ENCODE data around the gene CALHM6. TPM values are rescaled to one million over a fixed set of nuclear protein-coding genes. Genes with fewer than 3 reads are reported as not detected.

CALHM6 gene
- total and polyA plus RNA-seq, 4 donors: 6.7 to 9.0 (median 7.8) TPM

DNA sequence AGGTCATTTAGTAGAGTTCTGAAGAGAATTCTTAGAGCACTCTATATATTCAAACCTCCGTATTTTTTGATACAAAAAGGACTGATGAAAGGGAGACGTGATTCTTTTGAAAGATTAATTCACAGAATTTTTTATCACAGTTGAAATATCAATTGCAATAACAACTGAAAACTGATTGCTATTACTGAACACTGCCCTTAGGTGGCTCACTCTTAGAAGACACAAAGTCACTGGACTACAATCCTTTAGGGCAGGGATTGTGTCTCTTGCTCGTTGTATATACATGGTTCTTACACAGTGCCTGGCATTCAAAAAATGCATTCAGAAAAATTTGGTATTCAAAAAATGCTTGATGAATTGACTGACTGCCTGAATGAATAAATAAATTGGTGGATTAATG lies 17.1 kb upstream of the CALHM6 start:
- Histone ChIP-seq H3K27me3 (ENCODE audit: control insufficient read depth, insufficient read depth, low read length) (no peaks in the 10 kb centered on the region), H3K9me3 (ENCODE audit: control insufficient read depth, insufficient read depth, low read length) (no peaks in the 10 kb centered on the region), H3K27ac (ENCODE audit: low read depth, low read length) (no peak overlapping the region), H3K36me3 (ENCODE audit: control insufficient read depth, insufficient read depth, low read length) (no peaks in the 10 kb centered on the region), H3K4me1 (ENCODE audit: control insufficient read depth, insufficient read depth, low read length) (no peaks in the 10 kb centered on the region), H3K4me3 (ENCODE audit: low read depth, low read length) (no peak overlapping the region)
- no CpG with 5 or more reads among the region's 3 CpGs for WGBS (ENCODE audit: insufficient coverage)
- peak in 1 of 6 donors; percentile 10 for DNase-seq (ENCODE audit: low read depth in 4 of 6, low spot score in 6 of 6)

DNA sequence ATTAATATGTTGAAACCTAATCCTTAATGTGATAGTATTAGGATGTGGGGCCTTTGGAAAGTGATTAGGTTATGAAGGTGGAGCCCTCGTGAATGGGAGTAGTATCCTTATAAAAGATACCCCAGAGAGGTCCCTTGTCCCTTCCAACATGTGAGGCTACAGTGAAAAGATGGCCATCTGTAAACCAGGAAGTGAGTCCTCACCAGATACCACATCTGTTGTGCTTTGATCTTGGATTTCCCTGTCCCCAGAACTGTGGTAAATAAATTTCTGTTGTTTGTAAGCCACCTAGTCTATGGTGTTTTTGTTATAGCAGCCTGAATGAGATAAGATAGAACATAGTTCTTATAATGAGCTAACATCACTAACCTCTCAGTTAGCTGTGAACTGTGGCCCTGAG lies 16.6 kb upstream of the CALHM6 start:
- no CpG with 5 or more reads among the region's 1 CpG for WGBS (ENCODE audit: insufficient coverage)
- Histone ChIP-seq H3K27me3 (ENCODE audit: control insufficient read depth, insufficient read depth, low read length) (no peaks in the 10 kb centered on the region), H3K4me3 (ENCODE audit: low read depth, low read length) (no peak overlapping the region), H3K27ac (ENCODE audit: low read depth, low read length) (no peak overlapping the region), H3K9me3 (ENCODE audit: control insufficient read depth, insufficient read depth, low read length) (no peaks in the 10 kb centered on the region), H3K36me3 (ENCODE audit: control insufficient read depth, insufficient read depth, low read length) (no peaks in the 10 kb centered on the region), H3K4me1 (ENCODE audit: control insufficient read depth, insufficient read depth, low read length) (no peaks in the 10 kb centered on the region)
- no peak for DNase-seq (ENCODE audit: low read depth in 4 of 6, low spot score in 6 of 6)

- WGBS (ENCODE audit: insufficient coverage): 63% methylated on average over 4 of the region's 5 CpGs
- H3K27me3 ChIP-seq (ENCODE audit: control insufficient read depth, insufficient read depth, low read length): no peaks in the 10 kb centered on the region
- H3K36me3 ChIP-seq (ENCODE audit: control insufficient read depth, insufficient read depth, low read length): no peaks in the 10 kb centered on the region
- H3K4me3 ChIP-seq (ENCODE audit: low read depth, low read length): no peak overlapping the region
- no peak overlapping the region for H3K27ac ChIP-seq (ENCODE audit: low read depth, low read length)
- no peaks in the 10 kb centered on the region for H3K9me3 ChIP-seq (ENCODE audit: control insufficient read depth, insufficient read depth, low read length)
- H3K4me1 ChIP-seq (ENCODE audit: control insufficient read depth, insufficient read depth, low read length): no peaks in the 10 kb centered on the region
- DNase-seq (ENCODE audit: low read depth in 4 of 6, low spot score in 6 of 6): no peak
These were observed 16.1 kb upstream of the CALHM6 start for GRCh38 chr6:116445102-116445501.

DNA sequence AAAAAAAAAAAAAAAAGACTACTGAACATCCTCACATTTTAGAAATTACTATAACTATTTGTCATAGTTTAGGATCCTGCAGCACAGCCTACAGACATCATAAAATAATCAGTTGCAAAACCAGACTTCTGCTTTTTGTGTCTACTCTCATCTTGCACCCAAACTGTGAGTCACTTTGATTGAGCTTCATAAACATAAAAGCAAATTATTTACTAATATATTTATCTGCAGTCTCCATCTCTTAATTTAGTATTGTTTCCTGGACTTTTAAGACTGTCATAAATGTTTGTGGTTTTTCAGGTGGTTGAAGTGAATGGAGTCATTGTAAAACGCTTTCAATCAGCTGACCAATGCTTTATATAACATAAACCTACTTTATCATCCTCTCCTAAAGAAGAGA lies 14.8 kb upstream of the CALHM6 start:
- no CpG with 5 or more reads among the region's 1 CpG for WGBS (ENCODE audit: insufficient coverage)
- Histone ChIP-seq H3K36me3 (ENCODE audit: control insufficient read depth, insufficient read depth, low read length) (no peaks in the 10 kb centered on the region), H3K9me3 (ENCODE audit: control insufficient read depth, insufficient read depth, low read length) (no peaks in the 10 kb centered on the region), H3K27me3 (ENCODE audit: control insufficient read depth, insufficient read depth, low read length) (no peaks in the 10 kb centered on the region), H3K4me3 (ENCODE audit: low read depth, low read length) (no peak overlapping the region), H3K4me1 (ENCODE audit: control insufficient read depth, insufficient read depth, low read length) (no peaks in the 10 kb centered on the region), H3K27ac (ENCODE audit: low read depth, low read length) (no peak overlapping the region)
- no peak for DNase-seq (ENCODE audit: low read depth in 4 of 6, low spot score in 6 of 6)

DNA sequence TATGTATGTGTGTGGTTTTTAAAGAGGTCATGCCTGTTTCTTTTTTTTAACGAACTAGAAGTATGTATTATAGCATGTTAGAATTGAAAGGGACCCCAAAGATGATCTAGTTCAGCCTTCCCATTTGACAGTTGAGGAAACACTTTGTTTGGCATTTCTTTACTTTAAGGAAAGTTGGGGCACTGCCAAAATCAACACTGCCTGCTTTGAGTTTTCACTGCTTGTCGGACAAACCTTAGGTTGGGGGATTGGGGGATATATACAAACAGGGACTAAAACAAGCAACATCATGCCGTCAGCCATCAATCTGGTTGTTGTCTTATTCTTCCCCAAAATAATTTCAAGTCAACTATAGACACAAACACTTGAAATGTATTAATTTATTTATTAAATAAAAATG lies 14.1 kb upstream of the CALHM6 start:
- Histone ChIP-seq H3K36me3 (ENCODE audit: control insufficient read depth, insufficient read depth, low read length) (no peaks in the 10 kb centered on the region), H3K4me3 (ENCODE audit: low read depth, low read length) (no peak overlapping the region), H3K27me3 (ENCODE audit: control insufficient read depth, insufficient read depth, low read length) (no peaks in the 10 kb centered on the region), H3K4me1 (ENCODE audit: control insufficient read depth, insufficient read depth, low read length) (no peaks in the 10 kb centered on the region), H3K27ac (ENCODE audit: low read depth, low read length) (no peak overlapping the region), H3K9me3 (ENCODE audit: control insufficient read depth, insufficient read depth, low read length) (no peaks in the 10 kb centered on the region)
- no CpG with 5 or more reads among the region's 3 CpGs for WGBS (ENCODE audit: insufficient coverage)
- DNase-seq (ENCODE audit: low read depth in 4 of 6, low spot score in 6 of 6): no peak

GRCh38 chr6:116447496-116448011 lies 13.6 kb upstream of the CALHM6 start:
- WGBS (ENCODE audit: insufficient coverage): 50% methylated on average over 1 of the region's 2 CpGs
- DNase-seq (ENCODE audit: low read depth in 4 of 6, low spot score in 6 of 6): no peak

GRCh38 chr6:116449565-116449964 lies 11.6 kb upstream of the CALHM6 start:
- WGBS (ENCODE audit: insufficient coverage): no CpG with 5 or more reads among the region's 1 CpG
- no peak overlapping the region for H3K27ac ChIP-seq (ENCODE audit: low read depth, low read length)
- H3K4me1 ChIP-seq (ENCODE audit: control insufficient read depth, insufficient read depth, low read length): no peaks in the 10 kb centered on the region
- no peaks in the 10 kb centered on the region for H3K27me3 ChIP-seq (ENCODE audit: control insufficient read depth, insufficient read depth, low read length)
- no peaks in the 10 kb centered on the region for H3K36me3 ChIP-seq (ENCODE audit: control insufficient read depth, insufficient read depth, low read length)
- no peaks in the 10 kb centered on the region for H3K9me3 ChIP-seq (ENCODE audit: control insufficient read depth, insufficient read depth, low read length)
- no peak overlapping the region for H3K4me3 ChIP-seq (ENCODE audit: low read depth, low read length)
- no peak for DNase-seq (ENCODE audit: low read depth in 4 of 6, low spot score in 6 of 6)

More at GRCh38 chr6:116447496-116448011, 13.6 kb upstream of the CALHM6 start:
- Histone ChIP-seq H3K9me3 (ENCODE audit: control insufficient read depth, insufficient read depth, low read length) (no peaks in the 10 kb centered on the region), H3K4me3 (ENCODE audit: low read depth, low read length) (no peak overlapping the region), H3K27ac (ENCODE audit: low read depth, low read length) (no peak overlapping the region), H3K27me3 (ENCODE audit: control insufficient read depth, insufficient read depth, low read length) (no peaks in the 10 kb centered on the region), H3K36me3 (ENCODE audit: control insufficient read depth, insufficient read depth, low read length) (no peaks in the 10 kb centered on the region), H3K4me1 (ENCODE audit: control insufficient read depth, insufficient read depth, low read length) (no peaks in the 10 kb centered on the region)

DNA sequence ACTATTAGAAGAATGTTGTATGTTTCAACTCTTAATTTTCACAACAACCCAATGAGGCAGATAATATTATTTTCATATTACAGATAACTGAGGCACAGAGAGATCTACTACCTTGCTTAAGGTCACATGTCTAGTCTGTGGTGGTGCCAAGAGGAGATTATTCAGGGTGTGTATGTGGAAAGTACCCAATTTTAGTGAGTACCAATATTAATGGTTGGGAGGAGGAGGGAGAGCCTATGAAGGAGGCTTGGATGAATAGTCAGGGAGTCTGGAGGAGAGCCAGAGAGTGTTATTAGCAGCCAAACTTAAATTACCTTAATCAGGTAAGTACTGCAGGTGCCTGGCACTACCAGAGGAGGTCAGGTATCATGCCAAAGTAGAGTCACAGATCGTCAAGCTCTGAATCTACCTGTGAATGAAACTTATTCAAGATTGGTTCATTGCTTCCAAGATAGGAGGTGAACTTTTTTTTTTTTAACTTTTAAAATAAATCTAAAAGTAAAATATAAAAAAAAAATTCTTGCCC lies 10.9 kb upstream of the CALHM6 start:
- Histone ChIP-seq H3K4me3 (ENCODE audit: low read depth, low read length) (no peak overlapping the region), H3K4me1 (ENCODE audit: control insufficient read depth, insufficient read depth, low read length) (no peaks in the 10 kb centered on the region), H3K9me3 (ENCODE audit: control insufficient read depth, insufficient read depth, low read length) (no peaks in the 10 kb centered on the region), H3K27ac (ENCODE audit: low read depth, low read length) (no peak overlapping the region), H3K27me3 (ENCODE audit: control insufficient read depth, insufficient read depth, low read length) (no peaks in the 10 kb centered on the region), H3K36me3 (ENCODE audit: control insufficient read depth, insufficient read depth, low read length) (no peaks in the 10 kb centered on the region)
- no peak for DNase-seq (ENCODE audit: low read depth in 4 of 6, low spot score in 6 of 6)
- no CpG with 5 or more reads among the region's 1 CpG for WGBS (ENCODE audit: insufficient coverage)

- WGBS (ENCODE audit: insufficient coverage): 87% methylated on average over 3 of the region's 9 CpGs
These were observed 10.1 kb upstream of the CALHM6 start for GRCh38 chr6:116450769-116451740.

DNA sequence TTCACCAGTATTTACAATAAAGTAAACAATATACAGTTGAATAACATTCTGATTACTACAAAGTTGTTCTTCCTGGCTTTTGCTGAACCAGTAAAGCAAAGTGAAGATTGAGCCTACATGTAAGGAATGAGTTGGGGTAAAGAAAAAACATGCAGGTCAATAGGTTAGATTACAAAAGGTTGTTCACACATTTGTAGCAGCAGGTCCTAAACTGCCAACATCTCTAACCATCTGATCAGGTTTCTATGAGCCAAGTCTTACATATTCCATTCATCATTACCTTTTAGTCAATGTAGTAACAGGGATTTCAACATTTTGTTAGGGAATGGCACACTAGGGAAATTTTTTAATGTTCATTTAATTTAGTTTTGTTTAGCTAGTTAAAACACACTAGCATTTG lies 9.3 kb upstream of the CALHM6 start:
- H3K27ac ChIP-seq (ENCODE audit: low read depth, low read length): no peak overlapping the region
- H3K9me3 ChIP-seq (ENCODE audit: control insufficient read depth, insufficient read depth, low read length): no peaks in the 10 kb centered on the region
- no peak overlapping the region for H3K4me3 ChIP-seq (ENCODE audit: low read depth, low read length)
- DNase-seq (ENCODE audit: low read depth in 4 of 6, low spot score in 6 of 6): no peak
- no peaks in the 10 kb centered on the region for H3K4me1 ChIP-seq (ENCODE audit: control insufficient read depth, insufficient read depth, low read length)
- H3K27me3 ChIP-seq (ENCODE audit: control insufficient read depth, insufficient read depth, low read length): no peaks in the 10 kb centered on the region
- H3K36me3 ChIP-seq (ENCODE audit: control insufficient read depth, insufficient read depth, low read length): no peaks in the 10 kb centered on the region

More at GRCh38 chr6:116450769-116451740, 10.1 kb upstream of the CALHM6 start:
- Histone ChIP-seq H3K36me3 (ENCODE audit: control insufficient read depth, insufficient read depth, low read length) (no peaks in the 10 kb centered on the region), H3K4me1 (ENCODE audit: control insufficient read depth, insufficient read depth, low read length) (no peaks in the 10 kb centered on the region), H3K9me3 (ENCODE audit: control insufficient read depth, insufficient read depth, low read length) (no peaks in the 10 kb centered on the region), H3K27ac (ENCODE audit: low read depth, low read length) (no peak overlapping the region), H3K4me3 (ENCODE audit: low read depth, low read length) (no peak overlapping the region), H3K27me3 (ENCODE audit: control insufficient read depth, insufficient read depth, low read length) (no peaks in the 10 kb centered on the region)
- DNase-seq (ENCODE audit: low read depth in 4 of 6, low spot score in 6 of 6): no peak
